ENCODE results near the gene QPRT.
"Not testable (repeated sequence)": the region's sequence is repeated elsewhere in the genome, so short reads cannot be mapped to it uniquely, and the experiment has no call there.

QPRT gene

GRCh38 chr16:29694384-29695195 lies 15.6 kb downstream of the QPRT start:
- DNase-seq, result no peak

- DNase-seq, result not testable (repeated sequence)
These were observed 16.7 kb downstream of the QPRT start for GRCh38 chr16:29695675-29696074.

GRCh38 chr16:29696881-29697331 lies 17.9 kb downstream of the QPRT start:
- no peak for DNase-seq

GRCh38 chr16:29697391-29697790 lies 18.4 kb downstream of the QPRT start:
- no peak for DNase-seq

- no peak for DNase-seq
These were observed 19.1 kb downstream of the QPRT start for GRCh38 chr16:29698042-29698441.

- DNase-seq, result no peak
These were observed 19.7 kb downstream of the QPRT start for GRCh38 chr16:29698484-29699323.

- no peak for DNase-seq
These were observed 20.6 kb downstream of the QPRT start for GRCh38 chr16:29699324-29700219.

GRCh38 chr16:29700253-29700987 lies 21.4 kb downstream of the QPRT start:
- peak; percentile 66 for DNase-seq

GRCh38 chr16:29701214-29701555 lies 22.2 kb downstream of the QPRT start:
- no peak for DNase-seq

- no peak for DNase-seq
These were observed 23.3 kb downstream of the QPRT start for GRCh38 chr16:29702269-29702668.

- DNase-seq, result no peak
These were observed 26.1 kb downstream of the QPRT start for GRCh38 chr16:29705030-29705429.

- not testable (repeated sequence) for DNase-seq
These were observed 28.2 kb downstream of the QPRT start for GRCh38 chr16:29707160-29707559.

GRCh38 chr16:29708917-29709600 lies 30.1 kb downstream of the QPRT start:
- no peak for DNase-seq

GRCh38 chr16:29709657-29710056 lies 30.7 kb downstream of the QPRT start:
- not testable (repeated sequence) for DNase-seq

- DNase-seq, result peak; percentile 6
These were observed 31.5 kb downstream of the QPRT start for GRCh38 chr16:29710227-29711219.

GRCh38 chr16:29712809-29713208 lies 33.8 kb downstream of the QPRT start:
- no peak for DNase-seq

GRCh38 chr16:29714396-29714795 lies 35.4 kb downstream of the QPRT start:
- no peak for DNase-seq

GRCh38 chr16:29714972-29715371 lies 36.0 kb downstream of the QPRT start:
- DNase-seq, result no peak

- DNase-seq, result no peak
These were observed 38.1 kb downstream of the QPRT start for GRCh38 chr16:29717113-29717512.

GRCh38 chr16:29719063-29719462 lies 40.1 kb downstream of the QPRT start:
- no peak for DNase-seq
